GM20000 (cell line): ENCODE results near the gene SMS.

Experiments
- DNase-seq: peaks from one replicate; pipeline ENCODE4 v3.0.0; 2012; ENCODE audit warnings: low spot score
- TF ChIP-seq, protein P1 (sequence below): IDR thresholded peaks from 2 replicates; pipeline ENCODE4 v1.5.1; 2012; ENCODE audit warnings: mild to moderate bottlenecking, control low read depth; ENCODE audit errors: extremely low read depth, missing control alignments

The SMS gene

DNA sequence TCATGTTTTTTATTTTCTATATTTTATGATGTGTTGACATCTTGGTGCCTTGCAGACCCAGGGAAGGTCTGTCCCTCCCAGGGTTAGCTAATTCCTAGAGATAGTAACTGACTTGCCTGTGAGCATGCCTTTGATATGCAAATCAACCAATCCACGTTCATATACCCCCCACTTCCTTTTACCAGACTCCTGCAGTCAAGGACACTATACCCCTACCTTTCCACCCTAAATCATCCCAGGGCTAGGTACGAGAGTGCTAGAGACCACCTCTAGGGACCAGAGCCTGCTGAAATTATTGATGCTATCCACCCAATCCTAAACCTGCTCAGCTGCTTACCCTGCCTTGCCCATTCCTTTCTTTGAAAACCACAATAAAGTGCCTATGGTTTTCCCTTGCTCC is 84.1 kb downstream of the SMS start:
- TF ChIP-seq, protein P1, sequence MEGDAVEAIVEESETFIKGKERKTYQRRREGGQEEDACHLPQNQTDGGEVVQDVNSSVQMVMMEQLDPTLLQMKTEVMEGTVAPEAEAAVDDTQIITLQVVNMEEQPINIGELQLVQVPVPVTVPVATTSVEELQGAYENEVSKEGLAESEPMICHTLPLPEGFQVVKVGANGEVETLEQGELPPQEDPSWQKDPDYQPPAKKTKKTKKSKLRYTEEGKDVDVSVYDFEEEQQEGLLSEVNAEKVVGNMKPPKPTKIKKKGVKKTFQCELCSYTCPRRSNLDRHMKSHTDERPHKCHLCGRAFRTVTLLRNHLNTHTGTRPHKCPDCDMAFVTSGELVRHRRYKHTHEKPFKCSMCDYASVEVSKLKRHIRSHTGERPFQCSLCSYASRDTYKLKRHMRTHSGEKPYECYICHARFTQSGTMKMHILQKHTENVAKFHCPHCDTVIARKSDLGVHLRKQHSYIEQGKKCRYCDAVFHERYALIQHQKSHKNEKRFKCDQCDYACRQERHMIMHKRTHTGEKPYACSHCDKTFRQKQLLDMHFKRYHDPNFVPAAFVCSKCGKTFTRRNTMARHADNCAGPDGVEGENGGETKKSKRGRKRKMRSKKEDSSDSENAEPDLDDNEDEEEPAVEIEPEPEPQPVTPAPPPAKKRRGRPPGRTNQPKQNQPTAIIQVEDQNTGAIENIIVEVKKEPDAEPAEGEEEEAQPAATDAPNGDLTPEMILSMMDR, result no peak
- DNase-seq, result no peak

DNA sequence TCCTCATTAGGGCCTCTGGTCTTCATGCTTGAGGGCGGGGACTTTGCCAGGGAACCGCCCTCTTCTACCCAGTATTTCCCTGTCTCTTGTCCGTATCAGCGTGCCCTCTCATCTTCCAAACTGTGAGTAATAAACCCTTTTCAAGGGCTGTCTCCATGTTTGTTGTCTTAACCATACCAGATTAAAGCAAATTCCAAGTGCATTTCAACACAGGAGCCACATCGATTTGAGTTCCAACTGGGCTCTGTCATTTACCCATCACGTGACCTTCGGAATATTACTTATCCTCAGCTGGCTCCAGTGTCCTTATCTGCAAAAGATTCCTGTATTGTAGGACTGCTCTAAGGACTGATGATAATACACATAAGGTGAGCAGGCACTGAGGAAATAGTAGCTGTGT is 85.2 kb downstream of the SMS start:
- no peak for DNase-seq
- TF ChIP-seq, protein P1, result no peak

DNA sequence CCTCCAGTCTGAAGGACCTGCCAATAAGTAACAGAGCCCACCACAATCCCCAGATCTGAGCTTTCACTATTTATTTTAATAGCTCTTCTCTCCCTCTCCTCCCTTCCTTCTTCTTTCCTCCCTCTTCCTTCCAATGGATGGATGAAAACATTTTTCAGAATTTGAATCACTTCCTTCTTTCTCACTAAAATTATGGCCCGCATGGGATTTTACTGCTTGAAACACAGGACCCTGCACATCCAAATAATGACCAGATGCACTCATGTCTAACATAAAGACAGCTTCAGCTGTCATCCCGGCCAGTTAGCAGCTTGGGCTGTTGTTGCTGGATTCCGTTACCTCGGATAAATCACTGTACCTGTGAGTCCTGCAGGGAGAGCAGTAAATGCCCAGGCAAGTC is 86.2 kb downstream of the SMS start:
- DNase-seq, result no peak
- TF ChIP-seq, protein P1, result no peak

DNA sequence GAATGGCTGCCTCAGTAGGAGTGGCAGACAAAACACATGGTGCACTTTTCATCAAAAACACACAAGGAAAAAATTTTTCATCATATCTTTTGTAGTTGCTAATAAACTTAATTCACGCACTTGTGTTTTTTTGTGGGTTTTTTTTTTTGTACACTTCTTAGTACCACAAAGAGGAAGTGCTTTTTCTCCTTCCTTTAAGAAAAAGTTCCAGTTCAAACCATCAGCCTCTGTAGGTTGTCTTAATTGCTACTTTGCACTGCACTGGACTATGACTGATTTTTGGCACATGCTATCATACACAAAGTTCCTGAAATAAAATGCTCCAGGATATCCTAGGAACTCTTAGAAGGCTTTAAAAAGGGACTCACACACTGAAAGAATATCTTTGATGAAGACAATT is 91.6 kb downstream of the SMS start, which contains the start of gene PHEX:
TSS of gene PHEX (plus strand) at position 242 of the 400 bp plus-strand sequence. CDS start 681 bp downstream, outside the sequence.
- TF ChIP-seq, protein P1, result no peak

DNA sequence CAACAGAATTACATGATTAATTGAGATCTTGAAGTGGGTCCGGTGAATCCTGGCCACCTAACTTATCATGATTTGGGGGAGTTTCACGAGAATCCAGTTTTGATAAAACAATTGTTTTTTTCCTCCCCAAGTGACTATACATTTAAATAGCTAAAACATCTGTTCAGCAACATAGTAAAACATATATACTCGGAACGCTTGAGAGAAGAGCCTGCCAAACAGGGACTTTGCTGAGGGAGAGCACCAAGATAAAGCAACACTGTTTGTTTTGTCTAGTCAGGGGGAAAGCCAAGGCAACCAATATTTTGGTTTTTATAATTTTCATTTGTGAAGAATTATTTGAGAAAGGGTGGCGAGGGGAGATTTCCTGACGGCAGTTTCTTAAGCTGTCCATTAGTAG is 92.0 kb downstream of the SMS start:
- TF ChIP-seq, protein P1, result no peak
- no peak for DNase-seq

More for the DNA sequence above, 91.6 kb downstream of the SMS start, which contains the start of gene PHEX:
- no peak for DNase-seq

DNA sequence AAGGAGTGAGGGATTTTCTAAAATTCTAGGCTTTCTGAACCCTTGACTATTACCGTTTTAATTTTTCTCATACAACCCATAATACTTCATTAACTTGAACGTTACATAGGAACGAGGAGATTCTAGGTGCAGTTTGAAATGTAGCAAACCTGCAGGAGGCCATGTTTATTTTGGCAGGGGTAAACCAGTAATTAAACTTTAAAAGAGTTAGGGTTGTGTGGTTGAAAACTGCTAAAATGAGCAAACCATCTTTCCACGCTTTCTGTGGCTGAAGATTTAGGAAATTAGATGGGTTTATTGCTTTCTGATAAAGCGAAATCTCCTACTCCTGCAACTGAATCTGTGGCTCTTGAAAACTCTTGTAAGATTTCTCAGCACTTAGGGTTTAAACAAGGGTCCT is 93.3 kb downstream of the SMS start:
- no peak for DNase-seq
- TF ChIP-seq, protein P1, result no peak

DNA sequence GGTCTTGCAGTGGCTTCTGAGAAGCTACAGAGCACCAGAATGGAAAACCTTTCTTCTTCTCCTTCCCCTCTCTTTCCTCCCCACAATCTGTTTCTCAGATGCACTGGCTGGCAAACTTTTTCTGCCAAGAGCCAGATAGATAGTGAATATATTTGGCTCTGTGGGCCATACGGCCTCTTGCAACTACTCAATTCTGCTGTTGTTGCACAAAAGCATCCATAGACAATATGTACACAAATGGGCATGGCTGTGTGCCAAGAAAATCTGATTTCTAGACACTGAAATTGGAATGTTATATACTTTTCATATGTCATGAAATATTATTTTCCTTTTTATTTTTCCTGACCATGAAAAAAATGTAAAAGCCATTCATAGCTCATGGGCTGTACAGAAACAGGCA is 94.7 kb downstream of the SMS start:
- TF ChIP-seq, protein P1, result no peak
- no peak for DNase-seq

DNA sequence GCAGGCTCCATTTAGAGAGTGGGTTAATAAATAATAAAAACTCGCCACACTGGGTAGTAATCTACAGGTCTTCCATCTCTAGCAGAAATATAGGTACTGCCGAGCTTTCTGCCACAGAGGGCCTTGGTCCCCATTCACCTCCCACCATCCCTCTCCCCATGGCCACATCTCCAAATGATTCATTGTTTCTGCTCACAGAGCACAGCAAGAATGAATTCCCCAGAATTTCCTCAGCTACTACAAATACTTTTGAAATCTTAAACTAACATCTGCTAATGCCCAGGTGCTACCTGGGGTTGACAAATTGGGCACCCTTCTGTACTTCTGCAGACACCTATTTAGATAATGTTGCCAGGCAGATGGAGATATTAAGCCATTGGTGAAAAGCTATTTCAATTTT is 96.7 kb downstream of the SMS start:
- no peak for DNase-seq
- TF ChIP-seq, protein P1, result no peak
